ENCODE measurements around the gene PLIN1. TPM values are rescaled to one million over a fixed set of nuclear protein-coding genes. Genes with fewer than 3 reads are reported as not detected.
A peak's percentile ranks its signal among the peaks of the same experiment; 100 is the strongest.

PLIN1 gene
- total and polyA plus RNA-seq, 2 donors (not counting 1 experiment from before 2014, with no cell fraction given) = 0.02 to 0.50 TPM

DNA sequence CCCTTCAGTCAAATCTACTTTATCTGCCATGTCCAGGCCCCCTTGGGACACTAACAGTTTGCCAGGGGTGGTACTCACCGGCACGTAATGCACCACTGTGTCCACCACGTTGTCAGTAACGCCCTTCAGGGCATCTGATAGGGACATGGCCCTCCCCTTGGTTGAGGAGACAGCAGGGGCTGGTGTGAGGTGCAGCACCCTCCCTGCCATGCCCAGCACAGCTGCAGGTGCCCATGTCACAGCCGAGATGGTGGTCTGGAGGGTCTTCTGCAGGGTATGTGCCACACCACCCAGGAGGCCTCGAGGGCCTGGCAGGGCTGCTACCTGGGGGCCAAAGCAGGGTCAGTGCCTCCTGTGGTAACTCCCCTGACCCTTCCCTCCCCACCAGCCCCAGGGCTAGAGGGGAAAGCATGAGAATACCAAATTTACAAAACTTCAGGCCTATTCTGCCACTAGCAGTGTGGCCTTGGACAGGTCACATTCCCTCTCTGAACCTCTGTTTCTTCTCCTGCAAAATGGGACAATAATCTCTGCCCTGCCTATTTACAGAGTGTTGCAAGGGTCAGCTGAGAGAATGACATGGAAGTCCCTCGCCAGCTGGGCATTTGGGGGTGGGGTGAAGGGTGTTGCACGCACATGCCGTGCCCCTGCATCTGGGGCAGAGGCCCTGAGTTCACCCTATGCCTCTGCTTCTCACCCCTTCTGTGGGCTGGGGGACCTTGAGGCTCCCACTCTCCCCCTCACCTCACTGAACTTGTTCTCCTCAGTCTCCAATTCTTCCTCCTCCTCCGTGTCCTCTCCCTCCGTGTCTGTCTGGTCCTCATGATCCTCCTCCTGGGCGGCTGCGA is 12.1 kb downstream of the PLIN1 start:
- Histone ChIP-seq H3K27me3 (ENCODE audit: control insufficient read depth, insufficient read depth, low read length) (no peaks in the 10 kb centered on the region), H3K4me1 (ENCODE audit: control insufficient read depth, extremely low read depth, insufficient read depth, low read length) (peaks cover 11% of the 10 kb centered on the region), H3K36me3 (ENCODE audit: control insufficient read depth, insufficient read depth, low read length) (no peaks in the 10 kb centered on the region), H4K20me1 (ENCODE audit: control insufficient read depth, extremely low read depth, insufficient read depth, low read length) (no peaks in the 10 kb centered on the region), H3K9me3 (ENCODE audit: control insufficient read depth, insufficient read depth, low read depth, low read length) (no peaks in the 10 kb centered on the region), H3K9ac (ENCODE audit: insufficient read depth, low read length) (no peak overlapping the region), H3K79me2 (ENCODE audit: control insufficient read depth, insufficient read depth, low read length) (no peaks in the 10 kb centered on the region), H2AFZ (ENCODE audit: low read length) (no peak overlapping the region), H3K4me2 (ENCODE audit: extremely low read depth, insufficient read depth, low read length) (no peak overlapping the region), H3K27ac (ENCODE audit: insufficient read depth, low read length) (no peak overlapping the region), H3K4me3 (replicated peaks in 1 of 4; ENCODE audit: control extremely low read depth in 1 of 4, insufficient read depth in 1 of 4, low read depth in 3 of 4, low read length in 4 of 4) (no peak overlapping the region)
- no peak for TF ChIP-seq EZH2 (IDR thresholded peaks at IDR 0.05; ENCODE audit: low read length, missing control alignments)
- TF ChIP-seq, protein P1, sequence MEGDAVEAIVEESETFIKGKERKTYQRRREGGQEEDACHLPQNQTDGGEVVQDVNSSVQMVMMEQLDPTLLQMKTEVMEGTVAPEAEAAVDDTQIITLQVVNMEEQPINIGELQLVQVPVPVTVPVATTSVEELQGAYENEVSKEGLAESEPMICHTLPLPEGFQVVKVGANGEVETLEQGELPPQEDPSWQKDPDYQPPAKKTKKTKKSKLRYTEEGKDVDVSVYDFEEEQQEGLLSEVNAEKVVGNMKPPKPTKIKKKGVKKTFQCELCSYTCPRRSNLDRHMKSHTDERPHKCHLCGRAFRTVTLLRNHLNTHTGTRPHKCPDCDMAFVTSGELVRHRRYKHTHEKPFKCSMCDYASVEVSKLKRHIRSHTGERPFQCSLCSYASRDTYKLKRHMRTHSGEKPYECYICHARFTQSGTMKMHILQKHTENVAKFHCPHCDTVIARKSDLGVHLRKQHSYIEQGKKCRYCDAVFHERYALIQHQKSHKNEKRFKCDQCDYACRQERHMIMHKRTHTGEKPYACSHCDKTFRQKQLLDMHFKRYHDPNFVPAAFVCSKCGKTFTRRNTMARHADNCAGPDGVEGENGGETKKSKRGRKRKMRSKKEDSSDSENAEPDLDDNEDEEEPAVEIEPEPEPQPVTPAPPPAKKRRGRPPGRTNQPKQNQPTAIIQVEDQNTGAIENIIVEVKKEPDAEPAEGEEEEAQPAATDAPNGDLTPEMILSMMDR (conservative IDR thresholded peaks at IDR 0.05 in 1 of 2, IDR thresholded peaks at IDR 0.05 in 1 of 2; ENCODE audit: low read depth in 1 of 2, low read length in 2 of 2) = no peak
- no peak for DNase-seq (ENCODE audit: low read depth in 2 of 2)

- Histone ChIP-seq H3K9ac (ENCODE audit: insufficient read depth, low read length) (peak overlapping the region; percentile 59), H2AFZ (ENCODE audit: low read length) (peak overlapping the region; percentile 77), H3K27ac (ENCODE audit: insufficient read depth, low read length) (peak overlapping the region; percentile 65), H3K27me3 (ENCODE audit: control insufficient read depth, insufficient read depth, low read length) (no peaks in the 10 kb centered on the region), H3K9me3 (ENCODE audit: control insufficient read depth, insufficient read depth, low read depth, low read length) (no peaks in the 10 kb centered on the region), H3K4me2 (ENCODE audit: extremely low read depth, insufficient read depth, low read length) (no peak overlapping the region), H3K79me2 (ENCODE audit: control insufficient read depth, insufficient read depth, low read length) (no peaks in the 10 kb centered on the region), H3K4me3 (replicated peaks in 1 of 4; ENCODE audit: control extremely low read depth in 1 of 4, insufficient read depth in 1 of 4, low read depth in 3 of 4, low read length in 4 of 4) (peak overlapping the region in 2 of 4 experiments; percentile 13 to 35), H3K4me1 (ENCODE audit: control insufficient read depth, extremely low read depth, insufficient read depth, low read length) (peaks cover 11% of the 10 kb centered on the region), H3K36me3 (ENCODE audit: control insufficient read depth, insufficient read depth, low read length) (no peaks in the 10 kb centered on the region), H4K20me1 (ENCODE audit: control insufficient read depth, extremely low read depth, insufficient read depth, low read length) (no peaks in the 10 kb centered on the region)
- TF ChIP-seq EZH2 (IDR thresholded peaks at IDR 0.05; ENCODE audit: low read length, missing control alignments) = no peak
- TF ChIP-seq, protein P1 (conservative IDR thresholded peaks at IDR 0.05 in 1 of 2, IDR thresholded peaks at IDR 0.05 in 1 of 2; ENCODE audit: low read depth in 1 of 2, low read length in 2 of 2) = no peak
- DNase-seq (ENCODE audit: low read depth in 2 of 2) = no peak
Observed at GRCh38 chr15:89666184-89666857, 12.8 kb downstream of the PLIN1 start.

GRCh38 chr15:89665449-89666181 is 13.6 kb downstream of the PLIN1 start:
- no peaks in the 10 kb centered on the region for H3K79me2 ChIP-seq (ENCODE audit: control insufficient read depth, insufficient read depth, low read length)
- H4K20me1 ChIP-seq (ENCODE audit: control insufficient read depth, extremely low read depth, insufficient read depth, low read length) = no peaks in the 10 kb centered on the region
- peak overlapping the region; percentile 77 for H2AFZ ChIP-seq (ENCODE audit: low read length)
- TF ChIP-seq EZH2 (IDR thresholded peaks at IDR 0.05; ENCODE audit: low read length, missing control alignments) = no peak
- TF ChIP-seq, protein P1 (conservative IDR thresholded peaks at IDR 0.05 in 1 of 2, IDR thresholded peaks at IDR 0.05 in 1 of 2; ENCODE audit: low read depth in 1 of 2, low read length in 2 of 2) = no peak
- peak overlapping the region in 3 of 4 experiments; percentile 13 to 46 (median 26) for H3K4me3 ChIP-seq (replicated peaks in 1 of 4; ENCODE audit: control extremely low read depth in 1 of 4, insufficient read depth in 1 of 4, low read depth in 3 of 4, low read length in 4 of 4)
- DNase-seq (ENCODE audit: low read depth in 2 of 2) = peak; percentile 65 to 71
- peak overlapping the region; percentile 59 for H3K9ac ChIP-seq (ENCODE audit: insufficient read depth, low read length)
- peaks cover 11% of the 10 kb centered on the region for H3K4me1 ChIP-seq (ENCODE audit: control insufficient read depth, extremely low read depth, insufficient read depth, low read length)
- H3K27me3 ChIP-seq (ENCODE audit: control insufficient read depth, insufficient read depth, low read length) = no peaks in the 10 kb centered on the region
- H3K27ac ChIP-seq (ENCODE audit: insufficient read depth, low read length) = peak overlapping the region; percentile 65
- no peaks in the 10 kb centered on the region for H3K36me3 ChIP-seq (ENCODE audit: control insufficient read depth, insufficient read depth, low read length)
- H3K9me3 ChIP-seq (ENCODE audit: control insufficient read depth, insufficient read depth, low read depth, low read length) = no peaks in the 10 kb centered on the region
- H3K4me2 ChIP-seq (ENCODE audit: extremely low read depth, insufficient read depth, low read length) = peak overlapping the region; percentile 55
